Measurements from ENCODE around the gene IL16.

Gene IL16

GRCh38 chr15:81255958-81256320 lies 59.3 kb downstream of the IL16 start:
- TF ChIP-seq POLR2AphosphoS5 (IDR thresholded peaks at IDR 0.05; ENCODE audit: low read depth, low read length): no peak
- TF ChIP-seq REST (IDR thresholded peaks at IDR 0.05; ENCODE audit: insufficient read depth in 1 of 2, low read depth in 2 of 2, low read length in 2 of 2): no peak
- TF ChIP-seq SIN3A (IDR thresholded peaks at IDR 0.05; ENCODE audit: borderline replicate concordance, insufficient read depth, low read length): no peak
- TF ChIP-seq TAF1 (IDR thresholded peaks at IDR 0.05; ENCODE audit: borderline replicate concordance, insufficient read depth, low read length): no peak
- TF ChIP-seq FOXP2 (optimal IDR thresholded peaks at IDR 0.05; ENCODE audit: borderline replicate concordance, extremely low read depth, extremely low read length, insufficient read depth): no peak

GRCh38 chr15:81256916-81257315 lies 60.2 kb downstream of the IL16 start:
- no peak for TF ChIP-seq SIN3A (IDR thresholded peaks at IDR 0.05; ENCODE audit: borderline replicate concordance, insufficient read depth, low read length)
- no peak for TF ChIP-seq POLR2AphosphoS5 (IDR thresholded peaks at IDR 0.05; ENCODE audit: low read depth, low read length)
- TF ChIP-seq TAF1 (IDR thresholded peaks at IDR 0.05; ENCODE audit: borderline replicate concordance, insufficient read depth, low read length): no peak
- TF ChIP-seq FOXP2 (optimal IDR thresholded peaks at IDR 0.05; ENCODE audit: borderline replicate concordance, extremely low read depth, extremely low read length, insufficient read depth): no peak
- no peak for TF ChIP-seq REST (IDR thresholded peaks at IDR 0.05; ENCODE audit: insufficient read depth in 1 of 2, low read depth in 2 of 2, low read length in 2 of 2)

- no peak for TF ChIP-seq TAF1 (IDR thresholded peaks at IDR 0.05; ENCODE audit: borderline replicate concordance, insufficient read depth, low read length)
- no peak for TF ChIP-seq SIN3A (IDR thresholded peaks at IDR 0.05; ENCODE audit: borderline replicate concordance, insufficient read depth, low read length)
- no peak for TF ChIP-seq FOXP2 (optimal IDR thresholded peaks at IDR 0.05; ENCODE audit: borderline replicate concordance, extremely low read depth, extremely low read length, insufficient read depth)
- no peak for TF ChIP-seq REST (IDR thresholded peaks at IDR 0.05; ENCODE audit: insufficient read depth in 1 of 2, low read depth in 2 of 2, low read length in 2 of 2)
- no peak for TF ChIP-seq POLR2AphosphoS5 (IDR thresholded peaks at IDR 0.05; ENCODE audit: low read depth, low read length)
Measured at GRCh38 chr15:81257435-81257834, 60.8 kb downstream of the IL16 start.

GRCh38 chr15:81258455-81258854 lies 61.8 kb downstream of the IL16 start:
- TF ChIP-seq POLR2AphosphoS5 (IDR thresholded peaks at IDR 0.05; ENCODE audit: low read depth, low read length): no peak
- no peak for TF ChIP-seq REST (IDR thresholded peaks at IDR 0.05; ENCODE audit: insufficient read depth in 1 of 2, low read depth in 2 of 2, low read length in 2 of 2)
- TF ChIP-seq SIN3A (IDR thresholded peaks at IDR 0.05; ENCODE audit: borderline replicate concordance, insufficient read depth, low read length): no peak
- no peak for TF ChIP-seq FOXP2 (optimal IDR thresholded peaks at IDR 0.05; ENCODE audit: borderline replicate concordance, extremely low read depth, extremely low read length, insufficient read depth)
- no peak for TF ChIP-seq TAF1 (IDR thresholded peaks at IDR 0.05; ENCODE audit: borderline replicate concordance, insufficient read depth, low read length)

GRCh38 chr15:81259760-81260298 lies 63.1 kb downstream of the IL16 start:
- no peak for TF ChIP-seq SIN3A (IDR thresholded peaks at IDR 0.05; ENCODE audit: borderline replicate concordance, insufficient read depth, low read length)
- TF ChIP-seq TAF1 (IDR thresholded peaks at IDR 0.05; ENCODE audit: borderline replicate concordance, insufficient read depth, low read length): no peak
- TF ChIP-seq FOXP2 (optimal IDR thresholded peaks at IDR 0.05; ENCODE audit: borderline replicate concordance, extremely low read depth, extremely low read length, insufficient read depth): no peak
- TF ChIP-seq POLR2AphosphoS5 (IDR thresholded peaks at IDR 0.05; ENCODE audit: low read depth, low read length): no peak
- no peak for TF ChIP-seq REST (IDR thresholded peaks at IDR 0.05; ENCODE audit: insufficient read depth in 1 of 2, low read depth in 2 of 2, low read length in 2 of 2)
